GM21515 (cell line): Measurements from ENCODE around the gene B3GLCT.
"Not testable (repeated sequence)": the region's sequence is repeated elsewhere in the genome, so short reads cannot be mapped to it uniquely, and the experiment has no call there.

ENCODE experiments used
- ATAC-seq: cut with Tn5 transposase; IDR thresholded peaks from one replicate; pipeline ENCODE4 v1.9.1; 2021; ENCODE audit not compliant: unreplicated experiment

B3GLCT gene

DNA sequence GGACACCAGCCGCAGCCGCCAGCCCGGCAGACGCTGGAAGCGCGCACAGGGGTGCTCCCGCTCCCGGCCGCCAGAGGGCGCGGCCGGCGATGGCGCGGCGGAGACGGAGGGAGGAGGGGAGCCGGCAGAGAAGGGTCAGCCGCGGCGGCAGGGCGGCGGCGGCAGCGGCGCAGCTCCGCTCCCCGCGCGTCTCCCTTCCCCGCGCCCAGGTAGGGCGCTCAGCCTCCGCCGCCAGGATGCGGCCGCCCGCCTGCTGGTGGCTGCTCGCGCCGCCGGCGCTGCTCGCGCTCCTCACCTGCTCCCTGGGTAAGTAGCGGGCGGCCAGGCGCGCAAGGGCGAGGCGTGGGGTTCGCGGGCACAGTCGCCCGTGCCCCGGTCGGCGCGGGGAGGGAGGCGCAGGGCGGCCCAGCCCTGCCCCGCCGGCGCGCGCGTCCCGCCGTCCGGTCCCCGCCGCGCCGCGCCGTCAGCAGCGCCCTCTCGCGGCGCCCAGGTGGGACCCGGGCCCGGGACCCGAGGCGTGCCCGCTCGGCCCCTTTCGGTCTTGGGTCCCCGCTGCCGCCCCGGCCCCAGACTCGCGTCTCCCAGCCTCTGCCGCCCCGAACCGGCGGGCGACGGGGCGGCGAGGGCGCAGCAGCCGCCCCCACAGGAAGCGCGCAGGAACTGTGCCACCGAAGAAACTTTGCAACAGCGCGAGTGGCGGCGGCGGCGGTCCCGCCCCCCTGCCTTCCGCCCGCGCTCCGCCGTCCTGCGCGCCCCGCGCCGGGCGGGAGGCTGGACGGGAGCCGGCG lies at the start of gene B3GLCT:
B3GLCT (plus strand) TSS at position 127 of the 788 bp plus-strand sequence; CDS start at position 237, 110 bp downstream.
- peak; percentile 89 for ATAC-seq

- ATAC-seq, result no peak
Measured at GRCh38 chr13:31150315-31150985, 49.3 kb upstream of the B3GLCT start.

DNA sequence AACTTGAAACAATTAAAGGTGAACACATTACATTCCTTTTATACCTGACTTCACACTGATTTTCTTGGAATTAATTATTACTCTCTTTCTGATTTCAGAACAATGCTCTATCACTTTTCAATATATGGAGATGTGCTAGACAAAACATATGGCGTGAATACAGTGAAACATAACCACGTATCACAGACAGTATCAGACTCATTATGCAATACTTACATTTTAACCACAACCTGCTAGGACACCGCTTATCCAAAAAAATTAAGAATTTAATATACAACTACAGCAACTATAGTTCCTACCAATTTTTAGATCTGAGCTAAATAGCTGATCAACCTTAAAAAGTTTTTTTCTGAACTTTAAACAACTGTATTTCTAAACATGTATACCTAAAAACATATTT lies 47.9 kb upstream of the B3GLCT start:
- no peak for ATAC-seq

DNA sequence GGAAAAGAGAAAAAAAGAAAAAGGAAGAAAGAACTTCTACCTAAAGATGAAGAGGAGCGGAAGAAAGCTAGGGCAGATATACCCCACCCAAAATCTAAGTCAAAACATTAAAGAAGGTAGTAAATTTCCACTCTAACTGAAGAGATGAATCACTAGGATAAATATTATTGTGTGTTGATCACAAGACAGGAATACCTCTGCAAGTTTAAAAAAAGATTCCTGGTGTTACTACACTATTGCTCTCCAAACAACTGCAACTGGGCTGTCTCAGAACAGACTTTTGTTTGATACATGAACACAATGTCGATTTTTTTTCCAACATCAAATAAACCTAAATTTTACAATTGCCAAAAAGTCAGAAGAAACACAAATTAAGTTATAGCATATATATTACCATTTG lies 44.8 kb upstream of the B3GLCT start:
- no peak for ATAC-seq

GRCh38 chr13:31159306-31159705 lies 40.5 kb upstream of the B3GLCT start:
- ATAC-seq, result no peak

- ATAC-seq, result peak; percentile 18
Measured at GRCh38 chr13:31160857-31161556, 38.8 kb upstream of the B3GLCT start.

- peak; percentile 76 for ATAC-seq
Measured at GRCh38 chr13:31161557-31162150, 38.1 kb upstream of the B3GLCT start, which contains the start of gene HSPH1. HSPH1 (minus strand) TSS chr13:31161904; CDS start chr13:31161582, 322 bp downstream.

DNA sequence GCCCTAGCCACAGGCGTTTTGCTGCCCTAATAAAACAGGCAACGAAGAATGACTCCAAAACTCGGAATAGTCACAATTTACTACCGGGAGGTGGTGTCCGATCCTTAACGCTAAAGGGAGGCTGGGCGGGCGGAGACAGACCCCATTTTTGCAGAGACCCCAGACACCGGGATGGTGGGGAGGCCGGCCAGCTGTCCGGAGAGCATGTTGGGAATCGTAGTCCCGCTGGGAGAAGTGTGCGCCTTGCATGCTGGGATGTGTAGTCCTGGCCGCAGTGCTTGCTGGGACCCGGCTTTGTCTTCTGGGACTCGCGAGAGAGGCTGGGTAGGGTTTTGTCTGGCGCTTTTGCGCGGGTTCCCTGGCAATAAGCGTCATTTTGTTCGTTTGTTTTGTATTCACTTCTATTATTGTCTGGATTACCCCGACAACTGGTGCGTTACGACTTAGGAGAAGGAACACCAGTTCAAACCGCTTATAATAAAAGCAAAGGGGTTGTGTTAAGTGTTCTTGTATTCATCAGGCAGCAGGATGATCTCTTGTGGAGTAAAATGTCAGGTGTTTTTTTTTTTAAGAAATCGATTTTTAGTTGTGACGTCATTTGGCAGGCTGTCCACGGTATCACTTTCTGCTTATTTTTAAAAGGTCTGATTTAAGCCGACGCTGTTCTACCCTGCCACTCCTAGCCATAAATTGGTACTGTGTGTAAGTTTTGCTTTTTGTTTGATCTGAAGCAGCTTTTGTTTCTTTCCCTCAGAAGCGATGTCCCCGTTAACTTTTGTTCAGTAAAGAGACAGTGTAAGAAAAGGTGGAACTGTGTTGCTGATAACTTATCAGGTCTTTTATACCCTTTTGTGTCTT lies 37.4 kb upstream of the B3GLCT start:
- ATAC-seq, result peak; percentile 83

DNA sequence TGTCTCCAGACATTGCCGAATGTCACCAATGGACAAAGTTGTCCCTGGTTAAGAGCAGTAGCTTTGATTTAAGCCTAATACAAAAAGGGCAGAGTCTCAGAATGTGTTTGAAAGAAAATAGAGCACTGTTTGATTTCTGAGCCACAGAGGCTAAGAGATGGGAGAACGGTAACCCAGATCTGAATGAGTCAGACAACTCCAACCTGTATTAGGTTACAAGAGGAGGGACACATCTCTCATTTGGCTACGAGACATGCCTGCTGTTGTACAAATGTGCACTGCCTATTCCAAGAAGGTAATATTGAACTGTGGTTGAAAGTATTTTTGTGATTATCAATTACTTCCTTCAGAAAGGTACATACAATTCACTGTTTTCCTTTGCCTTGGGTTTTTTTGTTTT lies 33.2 kb upstream of the B3GLCT start:
- ATAC-seq, result no peak

GRCh38 chr13:31167490-31167889 lies 32.3 kb upstream of the B3GLCT start:
- no peak for ATAC-seq

DNA sequence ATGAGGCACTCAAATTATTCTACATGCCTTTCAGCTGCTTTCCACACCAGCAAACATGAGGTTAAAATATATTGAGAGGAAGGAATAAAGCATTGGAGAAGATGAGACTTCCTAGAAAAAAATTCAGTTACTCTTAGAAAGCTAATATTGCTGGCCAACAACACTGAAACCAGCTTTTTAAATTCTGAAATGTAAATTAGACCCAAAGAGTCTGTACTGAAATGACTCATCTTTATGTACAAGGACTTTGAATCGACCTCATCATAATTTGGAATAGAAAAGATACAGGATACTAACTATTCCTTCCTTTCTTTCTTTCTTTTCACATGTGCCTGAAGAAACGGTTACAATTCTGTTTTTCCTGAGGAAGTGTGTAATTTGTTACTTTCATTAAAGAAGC lies 31.6 kb upstream of the B3GLCT start:
- ATAC-seq, result no peak

DNA sequence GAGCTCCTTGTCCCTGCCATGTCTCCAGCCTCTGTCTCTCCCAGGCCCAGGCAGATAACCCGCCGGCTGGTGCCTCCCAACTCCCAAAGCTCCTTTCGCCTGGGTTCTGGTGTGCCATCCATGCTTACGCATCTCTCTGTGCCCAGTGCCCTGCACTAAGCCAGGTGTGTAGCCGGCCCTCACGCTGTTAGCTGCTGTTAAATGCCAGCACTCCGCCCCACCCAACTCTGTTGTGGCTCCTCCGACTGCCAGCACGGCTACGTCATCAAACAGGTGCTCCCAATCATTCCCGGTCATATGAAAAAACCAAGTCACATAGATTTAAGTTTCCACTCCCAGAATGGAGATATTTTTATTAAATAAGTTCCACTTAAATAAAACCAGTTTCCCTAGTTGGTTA lies 31.0 kb upstream of the B3GLCT start:
- no peak for ATAC-seq

DNA sequence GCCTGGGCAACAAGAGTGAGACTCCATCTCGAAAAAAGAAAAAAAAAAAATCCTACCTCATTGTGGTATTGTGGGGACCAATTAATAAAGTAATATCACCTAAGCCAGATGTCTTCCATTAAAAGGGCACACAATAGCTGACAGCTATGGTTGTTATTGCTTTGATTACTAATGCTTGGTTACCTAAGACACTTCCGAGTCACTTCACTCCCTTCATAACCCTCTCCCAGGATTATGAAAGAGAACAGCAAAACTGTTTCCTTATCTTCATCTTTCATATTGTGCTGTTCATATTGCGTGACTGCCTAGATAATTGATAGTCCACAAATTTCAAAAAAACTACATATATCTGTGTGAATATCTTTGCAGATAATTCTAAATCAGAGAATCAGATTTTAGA lies 27.8 kb upstream of the B3GLCT start:
- no peak for ATAC-seq

DNA sequence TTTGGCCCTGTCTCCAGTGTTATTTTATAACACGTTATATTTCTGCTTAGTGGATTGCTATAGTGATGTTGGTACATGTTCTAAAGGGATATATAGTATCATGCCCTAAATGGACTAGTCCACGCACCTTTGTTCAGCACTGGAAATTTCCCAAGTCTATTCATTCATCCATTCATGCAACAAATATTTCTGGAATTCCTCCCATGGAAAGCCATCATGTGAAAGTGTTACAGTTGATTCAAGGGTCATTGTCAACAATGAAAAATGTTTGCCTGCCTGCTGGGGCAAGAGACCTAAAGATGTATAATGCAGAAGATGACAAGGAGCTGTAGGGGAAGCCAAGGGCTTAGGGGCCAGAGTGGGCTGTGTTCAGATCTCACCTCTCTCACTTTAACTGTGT lies 27.2 kb upstream of the B3GLCT start:
- ATAC-seq, result no peak

- no peak for ATAC-seq
Measured at GRCh38 chr13:31174018-31174417, 25.8 kb upstream of the B3GLCT start.

DNA sequence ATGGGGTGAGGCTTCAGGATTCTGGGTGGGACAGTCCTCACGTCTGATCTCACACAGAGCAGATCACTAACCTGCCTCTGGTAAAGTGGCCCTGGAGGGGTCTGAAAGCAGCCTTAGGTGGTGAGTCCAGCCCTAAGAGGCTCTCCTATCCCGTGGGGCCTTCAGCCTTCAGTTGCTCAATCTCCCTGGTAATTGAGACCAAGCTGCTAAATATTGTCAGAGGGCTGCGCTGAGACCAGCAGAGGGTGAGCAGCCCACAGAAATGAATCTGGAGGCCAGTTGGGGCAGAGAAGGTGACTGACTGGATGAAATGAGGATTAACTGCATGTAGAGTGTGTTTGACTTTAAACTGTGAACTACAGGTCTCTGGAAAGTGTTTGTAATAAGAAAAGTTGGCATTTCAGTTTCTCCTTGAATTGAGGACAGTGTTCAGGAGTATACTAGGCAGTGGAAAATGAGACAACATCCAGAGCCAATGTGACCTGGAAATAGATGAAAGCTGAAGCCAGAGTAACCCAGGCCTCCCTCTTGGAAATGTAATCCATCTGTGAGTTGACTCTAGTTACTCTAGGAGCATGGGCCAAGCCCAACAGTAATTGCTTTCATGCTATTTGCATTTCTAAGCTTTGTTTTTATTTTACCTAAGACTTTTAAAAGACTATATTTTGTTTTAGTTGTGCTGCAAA lies 23.8 kb upstream of the B3GLCT start:
- no peak for ATAC-seq

DNA sequence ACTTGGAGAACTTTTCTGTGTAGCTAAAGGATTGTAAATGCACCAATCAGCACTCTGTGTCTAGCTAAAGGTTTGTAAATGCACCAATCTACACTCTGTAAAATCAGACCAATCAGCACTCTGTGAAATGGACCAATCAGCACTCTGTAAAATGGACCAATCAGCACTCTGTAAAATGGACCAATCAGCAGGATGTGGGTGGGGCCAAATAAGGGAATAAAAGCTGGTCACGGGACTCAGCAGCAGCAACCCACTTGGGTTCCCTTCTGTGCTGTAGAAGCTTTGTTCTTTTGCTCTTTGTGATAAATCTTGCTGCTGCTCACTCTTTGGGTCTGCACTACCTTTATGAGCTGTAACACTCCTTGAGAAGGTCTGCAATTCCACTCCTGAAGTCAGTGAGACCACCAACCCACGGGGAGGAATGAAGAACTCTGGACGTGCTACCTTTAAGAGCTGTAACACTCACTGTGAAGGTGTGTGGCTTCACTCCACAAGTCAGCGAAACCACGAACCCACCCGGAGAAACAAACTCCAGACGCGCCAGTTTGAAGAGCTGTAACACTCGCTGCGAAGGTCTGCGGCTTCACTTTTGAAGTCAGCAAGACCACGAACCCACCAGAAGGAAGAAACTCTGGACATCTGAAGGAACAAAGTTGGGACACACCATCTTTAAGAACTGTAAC lies 21.8 kb upstream of the B3GLCT start:
- not testable (repeated sequence) for ATAC-seq

GRCh38 chr13:31179241-31179640 lies 20.5 kb upstream of the B3GLCT start:
- no peak for ATAC-seq

DNA sequence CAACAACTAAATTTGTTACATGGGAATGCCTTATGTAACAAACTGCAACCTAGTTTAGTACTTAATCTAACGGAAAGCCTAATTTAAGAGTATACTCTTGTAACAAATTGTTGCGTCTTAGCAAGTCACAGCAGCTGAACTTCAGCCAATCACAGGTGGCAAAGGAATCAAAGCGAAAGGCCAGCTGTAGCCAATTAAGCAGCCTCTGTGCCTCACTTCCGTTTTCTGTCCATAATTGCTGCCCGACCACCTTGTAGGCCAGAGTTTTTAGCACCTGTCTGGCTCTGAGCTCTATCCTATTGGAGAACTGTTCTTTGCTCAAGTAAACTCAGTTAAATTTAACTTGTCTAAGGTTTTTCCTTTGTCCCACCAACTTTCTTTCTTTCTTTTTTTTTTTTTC lies 20.0 kb upstream of the B3GLCT start:
- ATAC-seq, result no peak
